HG02763 (cell line): ENCODE measurements around the gene PSAPL1.

Experiments
- ATAC-seq: cut with Tn5 transposase; IDR thresholded peaks from one replicate; pipeline ENCODE4 v1.9.1; 2021; ENCODE audit warnings: mild to moderate bottlenecking, moderate library complexity; ENCODE audit not compliant: unreplicated experiment

PSAPL1 gene

GRCh38 chr4:7398104-7398423, 36.7 kb downstream of the PSAPL1 start:
- no peak for ATAC-seq

- ATAC-seq: no peak
These were observed 37.3 kb downstream of the PSAPL1 start for GRCh38 chr4:7397206-7398103.

- no peak for ATAC-seq
These were observed 38.4 kb downstream of the PSAPL1 start for GRCh38 chr4:7396186-7396910.

- ATAC-seq: no peak
These were observed 39.1 kb downstream of the PSAPL1 start for GRCh38 chr4:7395645-7396044.

GRCh38 chr4:7394681-7395451, 39.9 kb downstream of the PSAPL1 start:
- ATAC-seq: no peak

GRCh38 chr4:7393601-7394575, 40.8 kb downstream of the PSAPL1 start:
- no peak for ATAC-seq

GRCh38 chr4:7392438-7393421, 42.0 kb downstream of the PSAPL1 start:
- no peak for ATAC-seq

GRCh38 chr4:7391637-7392437, 42.9 kb downstream of the PSAPL1 start:
- no peak for ATAC-seq

- ATAC-seq: no peak
These were observed 43.7 kb downstream of the PSAPL1 start for GRCh38 chr4:7390906-7391636.

- no peak for ATAC-seq
These were observed 44.4 kb downstream of the PSAPL1 start for GRCh38 chr4:7390336-7390735.

GRCh38 chr4:7389719-7390118, 45.0 kb downstream of the PSAPL1 start:
- no peak for ATAC-seq

GRCh38 chr4:7389101-7389701, 45.5 kb downstream of the PSAPL1 start:
- ATAC-seq: no peak

GRCh38 chr4:7388627-7389026, 46.1 kb downstream of the PSAPL1 start:
- ATAC-seq: no peak

GRCh38 chr4:7387925-7388324, 46.8 kb downstream of the PSAPL1 start:
- no peak for ATAC-seq

- ATAC-seq: no peak
These were observed 49.5 kb downstream of the PSAPL1 start for GRCh38 chr4:7384929-7385890.
